ENCODE results near the gene TRIM9.

GRCh38 chr14:51041108-51041531, 53.8 kb downstream of the TRIM9 start:
- TF ChIP-seq CTCF (IDR thresholded peaks at IDR 0.05) (no peak), POLR2A (IDR thresholded peaks at IDR 0.05) (no peak)
